ENCODE measurements around the gene MPST.

MPST gene

DNA sequence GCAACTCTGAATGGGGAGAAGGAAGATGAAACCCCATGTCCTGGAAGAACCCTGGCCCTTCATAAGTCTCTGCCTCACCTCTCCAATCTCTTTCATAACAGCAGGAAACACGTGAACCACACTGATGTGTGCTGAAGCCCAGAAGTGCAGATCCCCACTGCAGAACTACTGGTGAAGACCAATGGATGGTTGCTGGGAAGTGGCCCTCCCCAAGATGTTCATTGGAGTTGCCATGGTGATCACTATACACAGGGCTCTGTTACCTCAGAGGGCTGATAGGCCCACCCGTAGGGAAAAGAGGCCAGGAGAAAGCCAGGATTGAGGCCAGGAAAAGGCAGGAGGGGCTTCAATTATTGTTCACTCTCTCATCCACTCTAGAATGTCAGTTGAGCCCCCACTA lies 11.9 kb upstream of the MPST start:
- TF ChIP-seq, protein P1, sequence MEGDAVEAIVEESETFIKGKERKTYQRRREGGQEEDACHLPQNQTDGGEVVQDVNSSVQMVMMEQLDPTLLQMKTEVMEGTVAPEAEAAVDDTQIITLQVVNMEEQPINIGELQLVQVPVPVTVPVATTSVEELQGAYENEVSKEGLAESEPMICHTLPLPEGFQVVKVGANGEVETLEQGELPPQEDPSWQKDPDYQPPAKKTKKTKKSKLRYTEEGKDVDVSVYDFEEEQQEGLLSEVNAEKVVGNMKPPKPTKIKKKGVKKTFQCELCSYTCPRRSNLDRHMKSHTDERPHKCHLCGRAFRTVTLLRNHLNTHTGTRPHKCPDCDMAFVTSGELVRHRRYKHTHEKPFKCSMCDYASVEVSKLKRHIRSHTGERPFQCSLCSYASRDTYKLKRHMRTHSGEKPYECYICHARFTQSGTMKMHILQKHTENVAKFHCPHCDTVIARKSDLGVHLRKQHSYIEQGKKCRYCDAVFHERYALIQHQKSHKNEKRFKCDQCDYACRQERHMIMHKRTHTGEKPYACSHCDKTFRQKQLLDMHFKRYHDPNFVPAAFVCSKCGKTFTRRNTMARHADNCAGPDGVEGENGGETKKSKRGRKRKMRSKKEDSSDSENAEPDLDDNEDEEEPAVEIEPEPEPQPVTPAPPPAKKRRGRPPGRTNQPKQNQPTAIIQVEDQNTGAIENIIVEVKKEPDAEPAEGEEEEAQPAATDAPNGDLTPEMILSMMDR (conservative IDR thresholded peaks at IDR 0.05) = no peak
- no peak overlapping the region for H3K27ac ChIP-seq

DNA sequence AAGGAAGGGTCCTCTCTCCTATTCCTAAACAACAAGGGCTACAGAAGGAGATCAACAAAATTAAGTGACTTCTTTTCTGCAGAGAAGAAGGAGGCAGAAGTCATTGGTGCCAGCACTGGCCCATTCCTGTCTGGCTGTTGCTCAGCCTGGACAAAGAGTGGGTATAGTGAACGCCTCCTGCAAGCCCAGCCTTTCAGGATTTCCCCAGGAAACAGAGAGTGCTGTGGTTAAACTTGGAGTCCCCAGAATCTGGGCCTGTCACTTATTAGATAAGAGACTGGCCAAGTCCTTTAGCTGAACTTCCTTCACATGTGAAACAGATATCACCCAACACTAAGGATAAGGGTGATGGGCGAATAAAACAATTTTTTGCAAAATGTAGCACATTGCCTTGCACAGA lies 11.2 kb upstream of the MPST start:
- TF ChIP-seq, protein P1 (conservative IDR thresholded peaks at IDR 0.05) = no peak
- H3K27ac ChIP-seq = no peak overlapping the region

DNA sequence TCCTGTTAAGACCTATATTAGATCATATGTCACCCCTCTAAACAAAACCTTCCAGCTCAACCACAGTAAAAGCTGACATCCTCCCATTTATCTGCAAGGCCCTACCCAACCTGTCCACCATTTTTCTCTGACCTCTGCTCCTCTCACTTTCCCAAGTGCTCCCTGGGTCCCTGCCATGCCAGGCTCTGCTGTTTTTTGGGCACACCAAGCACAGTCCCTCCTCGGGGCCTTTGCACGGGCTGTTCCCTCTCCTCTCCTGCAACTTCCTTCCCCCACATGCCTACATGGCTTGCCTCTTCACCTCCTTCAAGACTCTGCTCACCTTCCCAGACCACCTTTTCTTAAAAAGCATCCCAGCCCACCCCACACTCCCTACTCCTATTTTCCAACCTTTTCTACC lies 10.1 kb upstream of the MPST start:
- TF ChIP-seq, protein P1 (conservative IDR thresholded peaks at IDR 0.05) = no peak
- H3K27ac ChIP-seq = no peak overlapping the region

- no peak overlapping the region for H3K27ac ChIP-seq
- TF ChIP-seq, protein P1 (conservative IDR thresholded peaks at IDR 0.05) = no peak
Measured at GRCh38 chr22:37010174-37010573, 9.4 kb upstream of the MPST start.

- TF ChIP-seq, protein P1 (conservative IDR thresholded peaks at IDR 0.05) = no peak
- H3K27ac ChIP-seq = no peak overlapping the region
Measured at GRCh38 chr22:37010976-37011375, 8.6 kb upstream of the MPST start.

DNA sequence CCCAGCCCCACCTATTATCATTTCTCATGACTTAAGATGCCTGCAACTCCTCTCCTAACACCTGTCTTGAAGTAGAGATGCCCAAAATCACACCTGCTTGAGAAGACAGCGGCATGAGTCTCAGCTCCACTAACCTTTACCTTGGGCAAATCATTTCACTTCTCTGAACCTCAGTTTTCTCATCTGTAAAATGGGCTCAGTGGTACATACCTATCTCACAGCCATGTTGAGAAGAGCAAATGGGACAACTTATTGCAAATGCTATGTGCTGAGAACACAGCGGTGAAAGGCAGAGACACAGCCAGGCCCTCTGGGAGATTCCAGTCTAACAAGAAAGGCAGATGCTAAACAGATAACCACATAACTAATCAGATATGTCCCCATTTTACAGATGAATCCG lies 8.1 kb upstream of the MPST start:
- TF ChIP-seq, protein P1 (conservative IDR thresholded peaks at IDR 0.05) = no peak

GRCh38 chr22:37012262-37012904 lies 7.2 kb upstream of the MPST start:
- no peak overlapping the region for H3K27ac ChIP-seq
- TF ChIP-seq, protein P1 (conservative IDR thresholded peaks at IDR 0.05) = no peak

More for the DNA sequence above, 8.1 kb upstream of the MPST start:
- H3K27ac ChIP-seq = no peak overlapping the region

Measured in VCaP (cell line).